PC-3 (cell line): ENCODE results near the gene KHNYN.
"Not testable (repeated sequence)": the region's sequence is repeated elsewhere in the genome, so short reads cannot be mapped to it uniquely, and the experiment has no call there.

Source experiments
- CTCF ChIP-seq: fragments of 300-600 bp; sonication (generic); conservative IDR thresholded peaks from 2 replicates; pipeline ENCODE4 v1.5.1; 2017; ENCODE audit warnings: antibody characterized with exemption, low read depth, mild to moderate bottlenecking, low read length
- EZH2 ChIP-seq: fragments of 300-600 bp; sonication (generic); IDR thresholded peaks from one replicate; pipeline ENCODE4 v1.6.1; 2017; ENCODE audit warnings: antibody characterized with exemption, mild to moderate bottlenecking, low read length; ENCODE audit not compliant: unreplicated experiment

- not testable (repeated sequence) for TF ChIP-seq CTCF, EZH2
Measured at GRCh38 chr14:24470450-24470849, 40.7 kb downstream of the KHNYN start.
